ENCODE data around the gene ZMPSTE24.

The ZMPSTE24 gene

GRCh38 chr1:40265298-40265697 is 7.3 kb downstream of the ZMPSTE24 start:
- no peak for DNase-seq

DNA sequence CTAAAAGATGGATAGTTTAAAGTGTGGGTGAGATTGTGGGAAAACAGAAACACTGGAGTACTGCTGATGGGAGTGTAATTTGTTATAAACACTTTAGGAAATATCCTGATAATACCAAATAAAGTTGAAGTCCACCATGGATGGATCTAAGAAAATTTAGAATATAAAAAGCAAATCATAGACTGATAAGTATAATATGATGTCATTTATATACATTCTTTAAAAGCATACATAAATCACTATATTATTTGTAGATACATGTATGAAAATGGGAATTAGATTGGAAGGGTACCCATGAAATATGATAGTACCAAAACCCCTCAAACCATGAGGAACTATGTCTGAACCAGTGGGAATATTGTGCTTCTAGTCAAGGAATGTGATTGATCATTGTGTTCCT is 7.9 kb downstream of the ZMPSTE24 start:
- no peak for DNase-seq

GRCh38 chr1:40266786-40267535 is 8.9 kb downstream of the ZMPSTE24 start:
- no peak for DNase-seq

DNA sequence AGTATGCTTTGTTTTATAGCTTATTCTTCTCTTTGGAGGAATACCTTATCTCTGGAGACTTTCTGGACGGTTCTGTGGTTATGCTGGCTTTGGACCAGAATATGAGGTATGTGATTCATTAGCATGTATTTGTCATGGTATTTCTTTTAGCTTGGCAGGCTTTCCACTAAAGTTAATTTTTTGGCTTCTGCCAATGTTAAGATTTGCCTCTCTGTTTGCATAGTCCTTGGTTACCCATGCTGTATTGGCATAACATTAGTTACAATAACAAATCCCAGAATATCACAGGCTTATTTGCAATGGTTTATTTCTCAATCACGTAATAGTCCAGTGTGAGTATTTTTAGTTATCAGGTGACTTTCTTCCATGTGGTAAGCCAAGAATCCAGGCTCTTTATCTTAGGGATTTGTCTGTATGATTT is 9.7 kb downstream of the ZMPSTE24 start:
- DNase-seq: no peak

DNA sequence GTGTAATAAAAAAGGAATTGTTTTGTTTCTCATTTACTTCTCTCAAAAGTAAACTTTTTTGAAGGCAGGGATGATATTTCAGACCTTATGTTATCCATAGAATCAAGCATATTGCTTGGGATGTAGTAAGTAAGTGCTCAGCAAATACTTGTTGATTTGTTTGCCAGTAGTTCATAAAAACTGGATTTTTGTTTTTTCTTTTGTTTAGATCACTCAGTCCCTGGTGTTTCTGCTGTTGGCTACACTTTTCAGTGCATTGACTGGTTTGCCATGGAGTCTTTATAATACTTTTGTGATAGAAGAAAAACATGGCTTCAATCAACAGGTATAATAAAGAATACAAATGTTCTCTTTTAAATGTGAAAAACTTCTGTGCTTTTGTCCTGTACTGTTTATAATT is 10.2 kb downstream of the ZMPSTE24 start:
- DNase-seq: no peak

DNA sequence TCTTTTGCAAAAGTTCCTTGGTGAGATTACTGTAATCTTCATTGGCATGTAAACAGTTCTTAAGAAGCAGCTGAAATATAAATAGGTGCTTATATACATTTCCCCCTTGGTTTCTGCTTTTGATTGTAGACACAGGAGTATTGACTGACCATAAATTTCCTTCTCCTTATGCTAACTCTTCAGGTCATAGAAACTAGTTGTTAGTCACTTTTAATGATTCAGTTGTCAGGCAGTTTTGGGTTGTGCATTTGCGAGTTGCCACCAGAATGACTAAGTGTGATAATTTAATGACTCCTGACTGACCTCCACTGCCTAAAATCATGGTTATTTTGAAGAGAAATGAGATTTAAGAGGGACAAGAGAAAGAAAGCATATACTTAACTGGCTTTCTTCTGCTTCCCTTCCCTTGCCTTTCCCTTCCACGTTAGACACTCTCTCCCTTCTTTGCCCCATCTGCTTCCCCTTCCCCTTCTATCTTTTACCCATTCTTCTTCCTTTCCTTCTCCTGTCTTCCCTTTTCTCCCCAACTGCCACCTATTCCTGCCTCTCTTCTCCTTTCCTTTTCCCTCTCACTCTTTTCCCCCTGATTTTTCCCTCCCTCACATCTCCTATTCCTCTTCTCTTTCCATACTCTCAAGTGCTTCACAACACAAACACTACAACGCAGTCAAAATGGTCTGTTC is 12.3 kb downstream of the ZMPSTE24 start:
- DNase-seq: no peak

- DNase-seq: no peak
These were observed 14.7 kb downstream of the ZMPSTE24 start for GRCh38 chr1:40272653-40273213.

- no peak for DNase-seq
These were observed 15.6 kb downstream of the ZMPSTE24 start for GRCh38 chr1:40273547-40274166.

DNA sequence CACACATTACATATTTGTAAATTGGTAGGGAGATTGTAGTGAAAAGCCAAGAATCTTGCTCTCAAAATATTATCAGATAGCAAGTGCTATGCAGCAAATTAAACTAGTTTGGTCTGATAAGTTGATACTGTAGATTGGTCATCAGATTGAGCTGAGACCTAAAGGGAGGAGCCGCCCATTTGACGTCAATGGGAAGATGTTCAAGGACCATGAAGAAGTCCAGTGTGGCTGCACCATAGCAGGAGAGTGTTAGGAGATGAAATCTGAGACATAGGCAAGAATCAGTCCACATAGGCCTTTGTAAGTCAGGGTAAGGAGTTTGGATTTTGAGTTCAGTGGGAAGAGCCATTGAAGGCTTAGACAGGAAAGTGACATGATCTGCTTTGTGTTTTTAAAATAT is 16.3 kb downstream of the ZMPSTE24 start:
- DNase-seq: no peak

DNA sequence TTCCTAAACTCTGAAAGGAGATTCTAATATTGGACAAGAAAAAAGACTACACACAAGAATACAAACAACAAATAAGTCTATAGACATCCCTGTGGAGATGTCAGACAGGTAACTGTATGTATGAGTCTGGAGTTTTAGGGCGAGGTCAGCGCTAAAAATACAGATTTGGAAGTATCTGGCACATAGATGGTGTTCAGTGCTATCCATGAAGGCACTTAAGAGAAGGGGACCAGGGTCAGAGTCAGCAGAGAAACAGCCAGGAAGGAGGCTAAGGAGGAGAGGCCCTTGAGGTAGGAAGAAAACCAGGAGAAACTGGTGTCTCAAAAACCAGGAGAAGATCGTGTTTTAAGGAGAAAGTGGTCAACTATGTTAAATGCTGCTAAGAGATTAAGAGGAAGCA is 18.1 kb downstream of the ZMPSTE24 start:
- DNase-seq: no peak

DNA sequence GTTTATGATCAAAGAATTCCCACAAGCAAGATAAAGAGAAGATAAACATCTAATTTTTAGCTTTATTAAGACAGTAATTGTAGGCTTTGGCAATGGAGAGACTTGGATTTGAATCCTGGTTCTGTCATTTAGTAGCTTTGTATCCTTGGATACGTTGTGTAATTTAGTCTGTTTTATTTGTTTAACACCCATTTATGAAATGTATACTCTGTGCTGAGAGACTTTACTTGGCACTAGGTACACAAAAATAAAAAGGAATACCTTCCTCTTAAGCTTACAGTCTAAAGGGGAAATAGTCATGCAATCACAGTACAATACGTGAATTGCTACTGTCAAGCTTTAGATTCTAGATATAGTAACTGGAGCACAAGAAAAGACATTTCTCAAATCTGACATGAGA is 23.8 kb downstream of the ZMPSTE24 start:
- DNase-seq: no peak

- no peak for DNase-seq
These were observed 33.3 kb downstream of the ZMPSTE24 start for GRCh38 chr1:40291293-40291692.

DNA sequence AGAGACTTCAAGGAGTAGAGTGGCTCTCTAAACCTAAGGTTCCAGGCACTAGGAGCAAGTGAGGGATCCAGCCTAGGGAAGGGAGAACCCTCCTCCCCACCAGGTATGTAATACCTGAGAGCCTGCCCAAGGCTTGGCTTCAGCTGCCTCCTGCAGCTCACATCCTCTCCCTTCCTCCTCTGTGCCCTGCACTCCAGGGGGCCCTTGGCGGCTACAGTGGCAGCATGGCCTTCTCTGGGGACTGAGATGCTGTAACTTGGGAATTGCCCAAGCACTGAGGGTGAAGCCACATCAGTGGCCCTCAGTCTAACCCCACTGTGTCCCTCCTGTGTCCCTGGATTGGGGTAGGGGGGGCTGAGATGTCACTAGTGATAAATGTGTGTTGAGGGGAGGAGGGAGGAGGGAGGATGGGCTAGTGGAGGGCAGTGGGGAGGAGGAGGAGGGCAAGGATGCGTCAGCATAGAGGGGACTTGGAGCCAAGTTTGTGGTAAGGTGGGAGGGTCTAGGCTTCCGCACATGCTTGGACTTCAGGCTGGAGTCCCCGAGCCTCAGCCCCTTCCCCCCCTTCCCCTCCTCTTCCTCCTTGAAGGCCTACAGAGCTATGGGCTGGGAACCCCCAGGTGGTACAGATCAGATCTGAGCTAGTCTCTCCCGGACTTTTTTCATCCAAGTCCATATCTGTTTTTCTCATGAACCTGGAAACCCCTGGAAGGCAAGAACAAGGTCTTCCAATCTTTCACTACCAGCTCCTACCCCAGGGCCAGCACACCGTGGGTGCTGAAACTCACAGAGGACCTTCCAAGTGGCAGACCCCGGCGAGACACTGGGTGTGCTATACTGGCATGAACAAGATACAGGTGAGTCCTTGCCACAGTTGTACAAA is 41.6 kb downstream of the ZMPSTE24 start:
- DNase-seq: no peak

DNA sequence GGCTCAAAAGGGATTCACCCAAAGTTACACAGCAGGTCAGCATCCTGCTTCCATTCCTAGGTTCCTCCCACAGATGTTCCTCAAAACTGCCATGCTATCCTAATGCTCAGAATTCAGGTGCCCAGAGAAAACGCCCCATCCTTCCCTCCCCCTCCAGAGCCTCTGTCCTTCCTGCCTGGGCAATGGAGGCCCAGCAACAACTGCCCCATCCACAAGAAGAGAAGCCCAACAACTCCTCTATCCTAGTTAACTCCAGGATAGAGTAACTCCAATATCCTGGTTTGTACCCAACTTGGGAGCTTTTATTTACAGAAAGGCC is 42.2 kb downstream of the ZMPSTE24 start:
- no peak for DNase-seq

GRCh38 chr1:40300651-40301050 is 42.6 kb downstream of the ZMPSTE24 start:
- no peak for DNase-seq

GRCh38 chr1:40301066-40301465 is 43.0 kb downstream of the ZMPSTE24 start:
- no peak for DNase-seq

DNA sequence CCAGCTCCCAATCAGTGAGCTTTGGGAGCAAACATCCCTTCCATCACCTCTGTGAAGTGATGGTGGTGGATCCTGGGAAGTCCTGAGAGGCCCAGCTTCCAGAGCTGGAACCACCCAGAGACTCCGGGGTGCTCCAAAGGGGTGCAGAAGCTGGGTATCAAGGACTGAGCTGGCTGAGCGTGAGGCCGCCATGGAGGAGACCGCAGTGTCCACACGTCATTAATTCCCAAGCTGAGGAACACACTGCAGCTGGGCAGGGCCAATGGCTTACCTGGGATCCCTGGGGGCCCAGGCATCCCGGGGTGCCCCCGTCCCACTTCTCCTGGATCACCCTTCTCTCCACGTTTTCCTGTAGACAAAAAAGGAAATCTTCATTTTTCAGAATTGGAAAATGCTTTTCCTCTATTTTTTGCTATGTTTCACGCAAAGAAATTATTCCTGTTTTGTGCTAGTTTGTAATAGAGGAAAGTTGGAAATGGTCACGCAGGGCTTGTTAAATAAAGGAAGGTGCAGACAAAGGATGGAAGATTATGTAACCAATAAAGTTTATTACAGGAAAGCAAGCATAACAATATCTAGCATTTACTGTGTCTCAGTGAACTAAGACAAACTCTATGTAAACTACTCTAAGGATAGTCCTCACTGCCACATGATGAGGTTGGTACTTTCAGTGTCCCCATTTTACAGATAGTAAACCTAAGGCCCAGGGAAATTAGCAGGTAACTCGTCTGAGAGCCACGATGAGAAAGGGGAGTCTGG is 43.7 kb downstream of the ZMPSTE24 start:
- no peak for DNase-seq

DNA sequence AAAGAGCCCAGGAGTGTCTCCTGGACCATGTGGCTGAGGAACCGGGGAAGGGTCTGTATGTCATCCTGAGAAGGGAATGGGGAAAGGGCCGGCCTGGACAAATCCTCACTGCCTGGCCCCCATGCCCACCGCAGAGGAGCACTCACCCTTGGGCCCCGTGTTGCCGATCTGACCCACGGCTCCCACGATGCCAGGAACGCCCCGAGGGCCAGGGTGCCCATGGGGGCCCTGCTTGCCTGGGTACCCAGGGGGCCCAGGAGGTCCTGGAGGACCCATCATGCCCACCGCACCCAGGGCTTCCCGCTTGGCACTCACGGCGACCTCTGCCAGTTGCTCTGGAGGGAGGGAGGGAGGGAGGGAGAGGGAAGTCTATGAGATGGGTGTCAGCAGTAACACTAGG is 44.4 kb downstream of the ZMPSTE24 start:
- no peak for DNase-seq

- DNase-seq: no peak
These were observed 45.2 kb downstream of the ZMPSTE24 start for GRCh38 chr1:40303051-40303771.

- DNase-seq: no peak
These were observed 45.8 kb downstream of the ZMPSTE24 start for GRCh38 chr1:40303790-40304189.

DNA sequence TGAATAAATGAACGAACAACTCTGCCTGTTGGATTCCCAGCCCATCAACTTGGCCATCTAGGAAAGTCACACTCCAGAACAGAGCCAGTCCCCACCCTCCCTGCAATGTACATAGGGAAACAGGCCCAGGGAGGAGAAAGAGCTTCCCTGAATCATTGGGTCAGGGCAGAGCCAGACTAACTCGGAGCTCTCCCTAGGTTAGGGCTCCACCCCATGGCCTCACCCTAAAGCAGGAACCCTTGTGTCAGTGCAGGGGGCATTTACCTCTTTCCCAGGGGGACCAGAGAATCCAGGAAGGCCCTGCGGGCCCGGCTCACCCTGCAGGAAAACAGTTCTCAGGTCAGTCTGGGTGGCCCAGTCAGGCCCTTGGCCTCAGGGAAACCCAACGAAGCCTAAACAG is 47.4 kb downstream of the ZMPSTE24 start:
- DNase-seq: no peak

DNA sequence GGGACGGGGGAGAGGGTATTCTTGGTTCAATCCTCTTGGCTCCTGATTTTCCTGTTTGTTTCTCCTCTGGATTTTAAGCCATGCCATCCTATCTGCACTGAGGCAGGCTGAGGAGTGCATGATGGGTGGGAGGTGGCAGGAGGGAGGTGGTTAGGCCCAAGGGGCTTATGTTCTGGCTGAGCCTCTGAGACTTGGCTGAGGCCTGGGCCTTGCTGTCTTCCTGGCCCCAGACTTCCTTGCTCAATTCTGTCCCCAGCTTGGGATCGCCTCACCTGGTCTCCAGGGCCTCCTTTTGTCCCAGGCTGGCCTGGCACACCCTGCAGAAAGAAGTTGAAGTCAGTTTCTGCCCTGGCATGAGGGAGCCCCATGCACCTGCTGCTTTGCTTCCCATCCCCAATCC is 47.8 kb downstream of the ZMPSTE24 start:
- no peak for DNase-seq

Data from right forelimb (tissue), 1 donor.